NCI-H1092 treated with DMSO at 0.1 percent for 48 hours (cell line): ENCODE results near the gene PRKG1.
"Not testable (repeated sequence)": the region's sequence is repeated elsewhere in the genome, so short reads cannot be mapped to it uniquely, and the experiment has no call there.

ENCODE experiments used
- DNase-seq: peaks from one replicate; lab custom pipeline; 2025; lab: John Stamatoyannopoulos, UW

The PRKG1 gene

GRCh38 chr10:52004342-52004949 is 930.2 kb downstream of the PRKG1 start:
- DNase-seq = peak; percentile 16

- DNase-seq = no peak
Measured at GRCh38 chr10:52007091-52007490, 932.8 kb downstream of the PRKG1 start.

GRCh38 chr10:52011118-52011517 is 936.8 kb downstream of the PRKG1 start:
- no peak for DNase-seq

- no peak for DNase-seq
Measured at GRCh38 chr10:52019077-52019555, 944.8 kb downstream of the PRKG1 start.

- no peak for DNase-seq
Measured at GRCh38 chr10:52019656-52020055, 945.4 kb downstream of the PRKG1 start.

DNA sequence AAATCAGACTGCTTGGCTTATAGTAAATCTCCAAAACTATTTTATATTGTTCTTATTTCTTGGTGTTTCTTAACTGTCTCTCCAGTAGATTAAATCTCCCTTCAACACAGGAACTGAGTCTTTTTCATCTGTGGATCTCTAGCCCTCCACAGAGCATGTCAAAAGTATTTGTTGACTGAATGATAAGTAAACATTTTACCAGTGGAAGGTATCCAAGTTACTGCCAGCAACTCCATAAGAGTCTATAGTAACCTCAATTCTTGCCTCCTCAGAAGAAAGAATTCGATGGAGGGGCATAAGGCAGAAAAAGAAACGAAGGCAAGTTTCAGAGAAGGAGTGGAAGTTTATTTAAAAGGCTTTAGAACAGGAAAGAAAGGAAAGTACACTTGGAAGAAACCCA is 945.9 kb downstream of the PRKG1 start:
- DNase-seq = no peak

GRCh38 chr10:52020702-52021101 is 946.4 kb downstream of the PRKG1 start:
- DNase-seq = no peak

DNA sequence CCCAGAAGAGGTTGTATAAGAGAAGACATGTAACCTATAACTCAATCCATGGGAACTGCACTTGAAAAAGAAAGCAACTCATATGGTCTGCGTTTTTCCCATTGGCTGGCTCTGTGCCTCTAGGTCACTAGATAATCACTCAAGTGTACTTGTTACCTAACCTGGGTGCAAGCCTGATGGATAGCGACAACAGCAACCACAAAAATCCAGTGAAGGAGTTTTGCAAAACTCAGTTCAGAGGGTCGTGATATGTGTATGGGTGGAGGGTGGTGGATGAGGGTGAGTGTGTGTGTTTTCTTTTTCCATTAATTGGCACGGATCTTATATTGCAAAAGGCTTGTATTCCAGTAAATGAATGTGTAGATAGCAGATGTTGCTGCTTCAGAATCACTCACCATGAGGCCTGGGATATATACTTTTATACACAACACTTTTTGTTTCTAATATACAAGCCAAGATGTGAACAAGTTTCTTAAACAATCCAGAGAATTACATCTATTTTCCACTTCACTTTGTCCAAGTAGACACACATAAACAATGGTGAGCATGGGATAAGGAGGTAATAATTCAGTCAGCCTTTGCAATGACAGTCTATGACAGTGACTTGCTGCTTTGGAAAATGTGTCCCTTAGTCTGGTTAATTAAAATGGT is 952.9 kb downstream of the PRKG1 start:
- DNase-seq = no peak

DNA sequence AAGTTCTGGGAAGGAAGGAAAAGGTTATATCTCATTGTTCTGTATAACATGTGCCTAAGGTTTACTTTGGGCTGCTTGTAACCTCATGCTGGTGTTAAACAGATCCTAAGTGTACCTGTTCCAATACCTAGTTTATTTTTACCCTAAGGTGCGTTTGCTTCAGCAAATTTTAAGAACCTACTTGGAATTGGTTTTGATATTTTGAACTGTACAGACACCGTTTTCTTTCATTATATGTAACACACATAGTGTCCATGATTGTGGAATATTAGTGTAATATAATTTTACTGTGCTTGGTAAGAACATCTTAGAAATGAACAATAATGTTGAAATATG is 954.2 kb downstream of the PRKG1 start:
- no peak for DNase-seq

GRCh38 chr10:52029628-52030027 is 955.3 kb downstream of the PRKG1 start:
- no peak for DNase-seq

DNA sequence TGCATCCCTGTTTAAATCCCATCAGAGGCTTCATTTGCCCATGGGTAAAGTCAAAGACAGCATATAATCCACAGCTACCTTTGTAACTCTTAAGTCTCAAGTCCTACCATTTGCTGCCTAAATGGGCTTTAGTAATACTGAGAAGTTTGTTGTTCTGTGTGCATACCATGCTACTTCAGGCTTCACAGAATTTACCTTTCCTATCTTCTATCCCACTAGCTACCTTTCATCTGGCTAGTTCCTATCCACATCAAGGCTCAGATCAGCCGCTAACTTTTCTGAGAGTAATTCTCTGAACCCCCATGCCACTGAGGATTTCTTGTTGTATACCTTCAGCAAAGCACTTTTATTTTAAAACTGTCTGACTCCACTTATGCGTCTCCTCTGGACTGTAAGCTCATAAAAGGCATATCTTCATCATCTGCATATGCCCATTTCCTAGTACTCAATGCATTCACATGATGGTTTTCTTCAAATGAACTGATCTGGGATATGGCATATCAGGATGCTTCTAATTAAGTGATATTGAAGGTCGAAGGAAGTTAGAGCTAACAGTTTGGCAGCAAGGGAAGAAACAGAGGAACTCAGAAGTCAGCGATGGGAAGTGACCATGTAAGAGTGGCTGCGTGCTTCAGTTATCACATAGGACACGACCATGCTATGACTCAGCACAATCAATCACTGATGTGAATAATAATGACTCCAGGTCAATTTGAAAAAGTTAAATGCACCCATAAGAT is 955.9 kb downstream of the PRKG1 start:
- no peak for DNase-seq

DNA sequence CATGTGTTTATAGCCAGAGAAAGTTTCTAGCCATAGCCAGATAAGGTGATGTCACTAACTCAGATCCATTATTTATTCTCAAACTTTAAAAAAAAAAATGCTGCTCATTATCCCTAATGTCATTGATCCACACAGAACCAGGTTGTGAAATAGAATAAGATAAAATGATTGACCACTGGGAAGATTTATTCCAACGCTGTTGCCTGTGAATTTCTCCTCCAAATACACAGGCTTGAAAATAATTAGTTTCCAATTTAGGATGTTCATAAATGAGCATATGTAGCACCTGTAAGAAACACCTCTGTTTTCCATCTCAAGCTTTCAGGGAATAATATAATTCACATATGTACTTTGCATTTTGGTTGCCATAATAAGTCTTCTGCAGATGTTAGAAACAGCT is 956.7 kb downstream of the PRKG1 start:
- DNase-seq = no peak

DNA sequence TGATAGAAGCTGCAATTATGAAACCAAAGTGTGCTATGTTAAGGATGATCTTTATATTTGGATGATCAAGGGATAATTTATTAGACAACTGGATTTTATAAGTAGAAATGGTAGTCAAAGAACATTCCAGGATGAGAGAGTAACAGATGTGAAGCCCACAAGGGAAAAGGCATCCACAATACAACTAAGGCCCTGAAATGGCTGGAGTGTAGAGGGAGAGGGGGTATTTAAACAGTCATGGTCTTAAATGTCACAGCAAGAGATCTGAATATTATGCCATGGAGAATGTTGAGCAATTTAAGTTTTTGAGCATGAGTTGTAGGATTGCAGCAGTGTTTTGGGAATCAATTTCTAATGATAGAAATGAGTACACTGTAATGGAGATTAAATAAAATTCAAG is 957.5 kb downstream of the PRKG1 start:
- no peak for DNase-seq

DNA sequence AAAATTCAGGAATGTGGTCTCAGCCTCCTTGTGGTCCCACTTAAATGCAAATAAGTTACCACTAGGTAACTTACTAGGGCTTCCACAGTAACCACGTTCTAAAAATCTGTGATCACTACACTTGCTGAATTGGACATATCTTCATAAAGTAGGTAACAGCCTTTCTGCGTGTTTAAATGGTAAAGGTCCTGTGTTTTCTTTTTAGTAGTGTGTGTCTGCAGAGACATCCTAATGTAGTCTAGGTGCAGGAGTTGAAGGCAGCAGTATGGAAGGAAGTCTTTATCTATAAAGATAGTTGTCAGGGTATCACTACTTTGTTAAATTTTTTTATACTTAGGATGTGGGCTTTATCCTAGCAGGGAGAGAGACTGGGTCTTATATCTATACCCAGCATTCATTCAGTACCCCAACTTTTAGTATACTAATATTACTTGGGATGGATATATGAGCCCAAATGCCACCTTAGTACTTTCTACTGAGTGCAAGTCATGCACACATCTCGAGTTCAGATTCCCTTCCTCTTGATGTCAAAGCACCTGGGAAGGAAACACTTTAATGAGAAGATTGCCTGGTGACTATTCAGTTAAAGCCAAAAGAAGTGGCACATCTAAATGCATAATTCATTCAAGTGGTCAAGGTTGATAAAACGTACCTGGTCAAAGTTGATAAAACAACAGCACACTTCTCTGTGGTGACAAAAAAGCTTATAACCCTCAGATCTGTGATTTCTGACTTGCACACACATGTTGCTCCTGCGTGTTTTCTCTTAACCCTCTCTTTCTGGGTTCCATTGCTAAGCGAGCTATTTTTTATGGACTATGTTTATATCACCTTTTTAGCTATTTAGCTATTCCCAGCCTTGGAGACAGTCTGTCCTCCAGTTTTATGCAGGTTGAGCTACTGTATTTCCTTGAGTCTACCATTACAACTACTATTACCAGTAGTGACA is 958.7 kb downstream of the PRKG1 start:
- DNase-seq = no peak

- DNase-seq = not testable (repeated sequence)
Measured at GRCh38 chr10:52039002-52039793, 964.9 kb downstream of the PRKG1 start.

DNA sequence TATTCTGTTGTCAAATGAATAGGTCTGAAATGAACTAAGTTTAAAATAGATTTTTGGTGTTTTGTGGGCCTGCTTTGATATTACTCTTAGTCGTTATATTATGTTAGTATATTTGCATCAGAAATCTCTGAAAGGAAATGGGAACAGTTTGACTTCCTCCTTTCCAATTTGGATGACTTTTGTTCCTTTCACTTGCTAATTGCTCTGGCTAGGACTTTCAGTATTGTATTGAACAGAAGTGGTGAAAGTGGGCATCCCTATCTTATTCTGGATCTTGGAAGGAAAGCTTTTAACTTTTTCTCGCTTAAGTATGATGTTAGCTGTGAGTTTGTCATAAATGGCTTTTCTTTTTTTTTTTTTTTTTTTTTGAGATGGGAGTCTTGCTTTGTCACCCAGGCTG is 966.2 kb downstream of the PRKG1 start:
- no peak for DNase-seq

GRCh38 chr10:52043811-52044210 is 969.5 kb downstream of the PRKG1 start:
- DNase-seq = no peak

DNA sequence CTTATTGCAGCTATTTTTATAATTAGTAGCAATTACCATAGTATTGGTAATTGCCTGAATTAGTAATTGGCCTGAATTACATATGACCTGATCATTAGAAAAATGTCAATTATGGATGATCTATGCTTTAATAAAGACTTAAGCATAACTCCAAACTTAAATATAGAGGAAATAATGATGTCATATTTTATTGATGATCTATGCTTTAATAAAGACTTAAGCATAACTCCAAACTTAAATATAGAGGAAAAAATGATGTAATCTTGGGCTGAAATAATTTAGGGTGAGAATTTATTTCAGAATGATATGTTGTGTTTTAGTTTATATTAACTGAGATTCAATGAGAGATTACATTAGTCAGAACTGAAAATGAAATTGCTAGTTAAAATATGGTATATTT is 973.8 kb downstream of the PRKG1 start:
- no peak for DNase-seq

DNA sequence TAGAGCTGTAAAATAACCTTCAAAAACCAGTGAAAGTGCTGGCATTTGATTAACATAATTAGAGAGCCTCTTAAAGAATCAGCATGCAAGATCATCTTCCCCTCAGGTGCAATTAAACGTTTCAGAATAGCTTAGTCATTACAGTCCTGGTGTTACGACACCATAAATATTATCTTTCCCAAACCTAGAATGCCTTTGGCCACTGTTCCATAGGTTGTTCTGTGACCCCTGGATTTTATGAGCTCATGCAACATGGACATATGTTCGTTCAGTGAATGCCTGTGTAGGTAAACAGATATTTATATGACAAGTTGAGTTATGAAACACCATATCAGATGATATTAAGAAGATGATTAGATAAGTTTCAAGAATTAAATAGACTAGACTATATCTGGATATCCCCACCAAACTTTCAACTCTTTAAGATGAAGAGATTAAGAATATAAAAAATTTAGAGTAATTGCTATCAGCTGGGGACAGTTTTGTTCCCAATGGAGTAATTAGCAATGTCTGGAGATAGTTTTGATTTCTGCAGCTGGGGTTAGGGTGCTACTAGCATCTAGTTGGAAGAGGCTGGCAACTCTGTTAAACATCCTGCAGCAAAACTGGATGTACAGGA is 976.3 kb downstream of the PRKG1 start:
- no peak for DNase-seq

GRCh38 chr10:52053497-52053896 is 979.2 kb downstream of the PRKG1 start:
- DNase-seq = no peak

DNA sequence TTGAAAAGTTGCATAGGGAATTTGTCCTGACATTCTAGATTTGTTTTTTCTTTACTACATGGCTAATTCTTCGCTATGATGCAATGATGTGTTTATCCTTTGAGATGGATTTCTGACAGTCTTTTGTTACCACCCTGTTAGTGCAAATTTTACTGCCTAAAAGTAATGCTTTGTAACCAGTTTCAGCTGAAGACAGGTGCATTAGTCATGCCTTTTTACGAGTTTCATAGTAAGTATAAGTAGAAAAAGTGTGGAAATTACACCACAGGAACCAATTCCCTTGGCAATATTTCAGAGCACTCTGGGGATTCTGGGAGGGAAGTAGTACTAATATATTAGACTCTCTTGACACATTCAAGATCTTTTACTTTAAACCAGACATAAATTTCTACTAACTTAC is 982.0 kb downstream of the PRKG1 start:
- DNase-seq = no peak
